Caco-2 (cell line): ENCODE measurements around the gene NDUFV1. TPM values are rescaled to one million over a fixed set of nuclear protein-coding genes. Genes with fewer than 3 reads are reported as not detected.
"Not testable (repeated sequence)": the region's sequence is repeated elsewhere in the genome, so short reads cannot be mapped to it uniquely, and the experiment has no call there.

Source experiments
- BruUV-seq: library from RNA; stranded (reverse); fragments of 400-500 nt; replicated peaks from 2 replicates; lab custom pipeline; 2021; lab: Mats Ljungman, UMichigan
- CTCF ChIA-PET: fragments of 300-600 bp; sonication (Branson Sonifier 250); formaldehyde crosslinking; loops from one replicate; lab custom pipeline; 2022; ENCODE audit warnings: antibody characterized with exemption; lab: Charles Lee
- POLR2A ChIA-PET: fragments of 300-600 bp; sonication (Branson Sonifier 250); formaldehyde crosslinking; loops from one replicate; lab custom pipeline; 2022; ENCODE audit warnings: antibody characterized with exemption; lab: Charles Lee
- DNase-seq, 2 experiments: peaks; one replicate each; pipeline versions ENCODE4 v3.0.0 to v3.0.0-alpha.2; 2020 to 2022
- H3K27me3 ChIP-seq: replicated peaks from 2 replicates; pipeline ENCODE4 v1.6.0; 2011; ENCODE audit warnings: low read length; ENCODE audit not compliant: control insufficient read depth, insufficient read depth
- H3K36me3 ChIP-seq: 2 replicates; pipeline ENCODE4 v1.5.1; 2011; ENCODE audit warnings: low read length; ENCODE audit not compliant: control insufficient read depth, insufficient read depth
- H3K4me1 ChIP-seq: fragments of 250-450 bp; sonication (Bioruptor Pico); 2 replicates; pipeline ENCODE4 v1.5.1; 2020; ENCODE audit warnings: mild to moderate bottlenecking
- H3K4me3 ChIP-seq: 2 replicates; pipeline ENCODE4 v1.5.1; 2011; ENCODE audit warnings: low read depth, mild to moderate bottlenecking, control low read depth, low read length
- H3K9me3 ChIP-seq: fragments of 250-450 bp; sonication (Bioruptor Pico); 2 replicates; pipeline ENCODE4 v1.5.1; 2020; ENCODE audit warnings: mild to moderate bottlenecking, moderate library complexity
- H3K27ac Mint-ChIP-seq: one replicate; pipeline ENCODE4 v1.8.0; 2022; ENCODE audit warnings: mixed read lengths; ENCODE audit not compliant: unreplicated experiment
- H3K27me3 Mint-ChIP-seq: one replicate; pipeline ENCODE4 v1.8.0; 2022; ENCODE audit warnings: mixed read lengths; ENCODE audit not compliant: insufficient read depth, unreplicated experiment
- H3K36me3 Mint-ChIP-seq: one replicate; pipeline ENCODE4 v1.8.0; 2022; ENCODE audit warnings: mild to moderate bottlenecking, mixed read lengths; ENCODE audit not compliant: insufficient read depth, unreplicated experiment
- H3K4me1 Mint-ChIP-seq: one replicate; pipeline ENCODE4 v1.8.0; 2022; ENCODE audit warnings: low read depth, mixed read lengths; ENCODE audit not compliant: unreplicated experiment
- H3K4me3 Mint-ChIP-seq: one replicate; pipeline ENCODE4 v1.8.0; 2022; ENCODE audit warnings: mild to moderate bottlenecking, moderate library complexity, mixed read lengths; ENCODE audit not compliant: unreplicated experiment
- H3K9me3 Mint-ChIP-seq: one replicate; pipeline ENCODE4 v1.8.0; 2022; ENCODE audit warnings: mixed read lengths; ENCODE audit not compliant: unreplicated experiment
- CTCF ChIP-seq, 2 experiments: fragments of 200-600 bp in 1 of 2; IDR thresholded peaks; 1 replicate in 1 of 2; 2 replicates in 1 of 2; pipeline versions ENCODE4 v1.5.1 to v1.8.0; 2011 to 2022; ENCODE audit warnings: antibody characterized with exemption in 1 of 2, control low read depth in 1 of 2, inconsistent platforms in 1 of 2, low read depth in 1 of 2, low read length in 1 of 2, mild to moderate bottlenecking in 1 of 2, moderate library complexity in 1 of 2; ENCODE audit not compliant: insufficient read depth in 1 of 2, severe bottlenecking in 1 of 2, unreplicated experiment in 1 of 2
- intact Hi-C: fragments of 100-400 bp; cut with micrococcal nuclease; formaldehyde crosslinking; loops from one replicate; pipeline ENCODE4 v1.10.0; 2022; ENCODE audit not compliant: unreplicated experiment
- total RNA-seq: library from RNA; stranded (reverse); gene quantifications from 2 replicates; pipeline ENCODE4 v1.2.3, GENCODE V29; 2022

NDUFV1 gene
- total RNA-seq, 1 experiment from 2014 or later = 358 TPM

GRCh38 chr11:67599149-67599548 is 7.6 kb upstream of the NDUFV1 start:
- intact Hi-C loops = no loop called here
- CTCF ChIA-PET = interaction anchor here (0.7 kb wide), 1 partner anchor 16 kb away, joined by 3 read pairs; no protein-coding TSS in a partner anchor
- POLR2A ChIA-PET = no interaction called here

GRCh38 chr11:67600324-67601029 is 6.3 kb upstream of the NDUFV1 start:
- ChIA-PET POLR2A (no interaction called here), CTCF (no interaction called here)
- no peak for DNase-seq
- no peak overlapping the region for H3K27ac Mint-ChIP-seq
- no peaks in the 10 kb centered on the region for H3K36me3 ChIP-seq
- BruUV-seq = no TSS peak
- no peak overlapping the region for H3K4me3 Mint-ChIP-seq
- H3K9me3 Mint-ChIP-seq = peaks cover 10% of the 10 kb centered on the region
- peaks cover 14% of the 10 kb centered on the region for H3K9me3 ChIP-seq
- no peak overlapping the region for H3K4me3 ChIP-seq
- intact Hi-C loops = no loop called here
- no peaks in the 10 kb centered on the region for H3K27me3 Mint-ChIP-seq
- no peaks in the 10 kb centered on the region for H3K36me3 Mint-ChIP-seq
- no peaks in the 10 kb centered on the region; the same call in 1 of the 2 replicates for H3K4me1 ChIP-seq
- H3K27me3 ChIP-seq = no peaks in the 10 kb centered on the region; the same call in 1 of the 2 replicates
- TF ChIP-seq CTCF (IDR thresholded peaks at IDR 0.05; ENCODE audit: insufficient read depth in 1 of 2, low read depth in 1 of 2, low read length in 1 of 2, severe bottlenecking in 1 of 2, unreplicated experiment in 1 of 2) = no peak
- no peaks in the 10 kb centered on the region for H3K4me1 Mint-ChIP-seq

More at GRCh38 chr11:67599149-67599548, 7.6 kb upstream of the NDUFV1 start:
- Mint-ChIP-seq H3K27me3 (no peaks in the 10 kb centered on the region), H3K4me3 (no peak overlapping the region), H3K9me3 (peaks cover 10% of the 10 kb centered on the region), H3K36me3 (no peaks in the 10 kb centered on the region), H3K4me1 (no peaks in the 10 kb centered on the region), H3K27ac (no peak overlapping the region)
- Histone ChIP-seq H3K36me3 (no peaks in the 10 kb centered on the region), H3K4me3 (no peak overlapping the region), H3K9me3 (peaks cover 14% of the 10 kb centered on the region), H3K27me3 (no peaks in the 10 kb centered on the region; the same call in 1 of the 2 replicates), H3K4me1 (no peaks in the 10 kb centered on the region)
- BruUV-seq = no TSS peak
- no peak for DNase-seq
- TF ChIP-seq CTCF (IDR thresholded peaks at IDR 0.05; ENCODE audit: insufficient read depth in 1 of 2, low read depth in 1 of 2, low read length in 1 of 2, severe bottlenecking in 1 of 2, unreplicated experiment in 1 of 2) = no peak

GRCh38 chr11:67601098-67601497 is 5.6 kb upstream of the NDUFV1 start:
- peaks cover 3% of the 10 kb centered on the region; the same call in 1 of the 2 replicates for H3K4me1 ChIP-seq
- H3K4me3 Mint-ChIP-seq = no peak overlapping the region
- peaks cover 10% of the 10 kb centered on the region for H3K9me3 Mint-ChIP-seq
- CTCF ChIA-PET = no interaction called here
- no peaks in the 10 kb centered on the region for H3K4me1 Mint-ChIP-seq
- no peaks in the 10 kb centered on the region; the same call in 1 of the 2 replicates for H3K27me3 ChIP-seq
- no peak overlapping the region for H3K4me3 ChIP-seq
- BruUV-seq = no TSS peak
- H3K36me3 Mint-ChIP-seq = no peaks in the 10 kb centered on the region
- peaks cover 14% of the 10 kb centered on the region for H3K9me3 ChIP-seq
- intact Hi-C loops = no loop called here
- POLR2A ChIA-PET = no interaction called here
- no peaks in the 10 kb centered on the region for H3K36me3 ChIP-seq
- H3K27ac Mint-ChIP-seq = no peak overlapping the region
- H3K27me3 Mint-ChIP-seq = no peaks in the 10 kb centered on the region
- no peak for DNase-seq
- no peak for TF ChIP-seq CTCF (IDR thresholded peaks at IDR 0.05; ENCODE audit: insufficient read depth in 1 of 2, low read depth in 1 of 2, low read length in 1 of 2, severe bottlenecking in 1 of 2, unreplicated experiment in 1 of 2)

GRCh38 chr11:67604119-67604518 is 2.6 kb upstream of the NDUFV1 start:
- not testable (repeated sequence) for BruUV-seq

More at GRCh38 chr11:67604119-67604518, 2.6 kb upstream of the NDUFV1 start:
- DNase-seq, H3K27me3 Mint-ChIP-seq, CTCF ChIA-PET, H3K9me3 ChIP-seq, H3K36me3 ChIP-seq, H3K4me3 Mint-ChIP-seq, POLR2A ChIA-PET, intact Hi-C loops, H3K27me3 ChIP-seq, H3K4me3 ChIP-seq, H3K4me1 Mint-ChIP-seq, H3K27ac Mint-ChIP-seq, H3K9me3 Mint-ChIP-seq: not testable (repeated sequence)
- H3K36me3 Mint-ChIP-seq = peaks cover 14% of the 10 kb centered on the region
- peaks cover 10% of the 10 kb centered on the region; the same call in 1 of the 2 replicates for H3K4me1 ChIP-seq
